ENCODE data around the gene SRCAP.
A peak's percentile ranks its signal among the peaks of the same experiment; 100 is the strongest.
"Not testable (repeated sequence)": the region's sequence is repeated elsewhere in the genome, so short reads cannot be mapped to it uniquely, and the experiment has no call there.

SRCAP gene

DNA sequence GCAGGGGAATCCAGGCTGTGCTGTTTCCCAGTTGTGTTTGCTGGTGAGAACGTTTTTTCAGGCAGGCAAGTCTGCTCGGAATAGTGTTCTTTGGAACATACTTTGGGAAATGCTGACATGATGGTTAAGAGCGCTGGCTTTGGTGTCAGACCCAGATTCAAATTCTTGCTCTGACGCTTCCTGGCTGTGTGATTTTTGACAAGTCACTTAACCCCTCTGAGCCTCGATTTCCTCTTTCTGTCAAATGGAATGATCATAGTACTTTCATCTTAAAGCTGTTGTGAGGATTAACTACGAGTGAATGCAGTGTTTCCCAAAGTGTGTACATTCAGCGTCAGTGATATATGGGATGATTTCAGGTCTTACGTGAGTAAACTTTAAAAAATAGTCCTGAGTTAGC, 35.9 kb upstream of the SRCAP start:
- no peak for FAIRE-seq

GRCh38 chr16:30663820-30664219, 35.2 kb upstream of the SRCAP start:
- no peak for DNase-seq (ENCODE audit: insufficient read length, low spot score)
- FAIRE-seq: no peak

More for the DNA sequence above, 35.9 kb upstream of the SRCAP start:
- no peak for DNase-seq (ENCODE audit: insufficient read length, low spot score)

- no peak for DNase-seq (ENCODE audit: insufficient read length, low spot score)
- no peak for FAIRE-seq
These were observed 34.3 kb upstream of the SRCAP start for GRCh38 chr16:30664616-30665109.

GRCh38 chr16:30665155-30665829, 33.7 kb upstream of the SRCAP start:
- DNase-seq (ENCODE audit: insufficient read length, low spot score): no peak
- no peak for FAIRE-seq

- FAIRE-seq: no peak
- DNase-seq (ENCODE audit: insufficient read length, low spot score): no peak
These were observed 33.2 kb upstream of the SRCAP start for GRCh38 chr16:30665830-30666190.

DNA sequence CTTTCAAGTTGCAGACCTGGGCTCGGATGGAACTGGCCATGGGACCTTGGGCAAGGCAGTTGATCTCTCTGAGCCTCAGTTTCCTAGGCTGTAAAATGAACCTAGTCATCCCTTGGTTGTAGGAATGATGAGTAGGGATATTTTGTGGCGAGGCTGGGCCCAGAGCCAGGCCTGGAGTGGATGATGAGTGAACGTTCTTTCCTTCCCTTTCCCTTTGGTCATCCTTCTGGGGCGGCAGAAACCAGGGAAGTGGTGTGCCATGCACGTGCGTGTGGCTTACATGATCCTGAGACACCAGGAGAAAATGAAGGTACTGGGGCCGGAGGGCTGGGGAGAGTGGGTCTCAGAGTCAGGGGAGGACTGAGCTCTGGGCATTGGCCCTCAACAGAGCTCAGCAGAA, 32.3 kb upstream of the SRCAP start:
- DNase-seq (ENCODE audit: insufficient read length, low spot score): no peak
- no peak for FAIRE-seq

- FAIRE-seq (no peak), DNase-seq (ENCODE audit: insufficient read length, low spot score) (no peak)
These were observed 31.5 kb upstream of the SRCAP start for GRCh38 chr16:30667361-30667905.

- DNase-seq (ENCODE audit: insufficient read length, low spot score) (no peak), FAIRE-seq (no peak)
These were observed 30.6 kb upstream of the SRCAP start for GRCh38 chr16:30668393-30668792.

DNA sequence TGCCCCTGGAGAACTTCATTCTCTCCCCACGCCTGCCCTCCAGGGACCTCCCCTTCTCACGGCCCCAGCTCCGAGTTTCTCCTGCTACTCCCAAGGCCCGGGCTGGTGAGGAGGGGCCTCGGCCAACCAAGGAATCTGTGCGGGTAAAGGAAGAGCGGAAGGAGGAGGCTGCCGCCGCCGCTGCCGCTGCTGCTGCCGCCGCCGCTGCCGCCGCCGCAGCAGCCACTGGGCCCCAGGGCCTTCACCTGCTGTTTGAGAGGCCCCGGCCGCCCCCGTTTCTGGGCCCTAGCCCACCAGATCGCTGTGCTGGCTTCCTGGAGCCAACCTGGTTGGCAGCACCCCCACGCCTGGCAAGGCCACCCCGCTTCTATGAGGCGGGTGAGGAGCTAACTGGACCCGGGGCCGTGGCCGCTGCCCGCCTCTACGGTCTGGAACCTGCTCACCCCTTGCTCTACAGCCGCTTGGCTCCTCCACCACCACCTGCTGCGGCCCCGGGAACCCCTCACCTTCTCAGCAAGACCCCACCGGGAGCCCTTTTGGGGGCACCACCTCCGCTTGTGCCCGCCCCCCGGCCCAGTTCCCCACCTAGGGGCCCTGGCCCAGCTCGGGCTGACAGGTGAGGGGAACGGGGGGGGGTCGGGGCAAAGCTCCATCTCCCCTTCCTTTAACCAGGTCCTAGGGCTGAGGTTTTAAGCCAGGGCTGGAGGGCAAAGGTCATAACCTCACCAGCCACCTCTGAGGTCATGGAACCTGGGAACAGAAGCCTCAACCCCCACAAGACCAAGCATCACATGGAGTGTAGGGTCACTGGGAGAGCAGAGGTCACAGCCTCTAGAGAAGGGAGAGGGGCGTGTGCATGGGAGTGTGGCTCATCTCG, 29.7 kb upstream of the SRCAP start:
- FAIRE-seq: no peak

DNA sequence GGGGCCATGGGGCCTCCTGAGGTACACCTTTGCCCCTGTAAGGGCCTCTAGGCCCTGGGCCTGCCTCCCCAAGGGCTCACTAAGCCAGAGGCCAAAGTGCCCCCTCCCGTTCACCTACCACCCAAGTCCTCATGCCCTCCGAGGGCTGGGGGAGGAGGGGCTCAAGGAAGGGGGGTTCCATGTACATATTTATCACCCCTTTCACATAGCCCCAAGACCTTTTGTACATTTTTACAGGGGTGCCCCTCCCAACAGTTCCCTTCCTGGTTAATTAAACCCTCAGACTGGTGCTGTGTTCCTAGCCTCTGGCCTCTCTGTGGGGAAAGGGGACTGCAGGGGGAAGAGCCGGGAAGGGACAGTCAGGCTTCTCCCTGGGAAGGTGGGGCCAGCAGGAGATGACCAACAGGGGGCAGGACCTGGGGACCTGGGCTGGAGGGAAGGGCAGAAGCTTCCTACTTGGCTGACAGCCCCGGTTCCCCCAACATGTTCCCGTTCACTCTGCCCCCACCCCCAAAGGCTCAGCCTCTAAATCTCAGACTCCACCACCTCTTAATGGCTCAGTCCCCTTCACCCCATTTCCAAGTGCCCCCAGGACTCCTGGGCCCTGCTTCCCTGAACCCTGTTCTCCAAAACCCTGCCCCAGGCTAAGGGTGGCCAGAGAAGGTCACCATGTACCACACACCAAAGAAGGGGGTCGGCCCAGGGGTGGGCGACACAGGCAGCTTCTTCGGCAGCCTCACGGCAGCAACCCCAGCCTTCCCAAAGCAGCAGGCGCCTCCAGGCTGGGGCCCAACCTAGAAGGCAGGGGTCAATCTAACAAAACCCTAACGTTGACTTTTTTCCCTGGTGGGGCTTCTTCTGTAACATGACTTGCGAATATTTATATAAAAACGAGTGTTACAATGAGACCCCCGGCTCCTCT, 28.8 kb upstream of the SRCAP start:
- FAIRE-seq (no peak), DNase-seq (ENCODE audit: insufficient read length, low spot score) (no peak)

More for the DNA sequence above, 29.7 kb upstream of the SRCAP start:
- DNase-seq (ENCODE audit: insufficient read length, low spot score): no peak

DNA sequence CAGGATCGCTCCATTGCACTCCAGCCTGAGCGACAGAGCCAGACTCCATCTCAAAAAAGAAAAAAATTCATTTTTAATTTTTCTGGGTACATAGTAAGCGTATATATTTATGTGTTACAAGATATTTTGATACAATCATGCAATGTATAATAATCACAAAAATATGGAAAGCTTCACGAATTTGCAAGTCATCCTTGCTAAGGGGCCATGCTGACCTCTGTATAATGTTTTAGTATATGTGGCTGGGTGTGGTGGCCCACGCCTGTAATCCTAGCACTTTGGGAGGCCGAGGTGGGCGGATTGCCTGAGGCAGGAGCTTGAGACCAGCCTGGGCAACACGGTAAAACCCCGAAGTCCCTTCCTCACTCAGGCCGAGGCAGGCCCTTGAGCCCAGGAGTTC, 23.8 kb upstream of the SRCAP start:
- FAIRE-seq: no peak
- no peak for DNase-seq (ENCODE audit: insufficient read length, low spot score)

GRCh38 chr16:30677931-30678585, 20.9 kb upstream of the SRCAP start:
- DNase-seq (ENCODE audit: insufficient read length, low spot score) (no peak), FAIRE-seq (no peak)

DNA sequence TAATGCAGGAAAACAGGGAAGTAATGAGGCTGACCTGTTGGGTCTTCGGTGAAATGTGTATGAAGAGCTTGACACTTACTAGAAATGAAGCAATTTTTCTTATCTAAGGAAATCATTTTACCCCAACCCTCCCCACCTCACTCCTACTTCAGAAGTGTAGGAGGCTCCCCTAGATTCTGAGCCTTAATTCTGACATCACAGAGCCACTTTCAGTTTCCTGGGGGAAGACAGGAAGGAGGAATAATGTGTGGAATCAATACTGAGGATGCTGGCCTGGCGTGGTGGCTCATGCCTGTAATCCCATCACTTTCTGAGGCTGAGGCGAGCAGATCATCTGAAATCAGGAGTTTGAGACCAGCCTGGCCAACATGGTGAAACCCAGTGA, 20.4 kb upstream of the SRCAP start:
- FAIRE-seq (peak; percentile 11), DNase-seq (ENCODE audit: insufficient read length, low spot score) (no peak)

DNA sequence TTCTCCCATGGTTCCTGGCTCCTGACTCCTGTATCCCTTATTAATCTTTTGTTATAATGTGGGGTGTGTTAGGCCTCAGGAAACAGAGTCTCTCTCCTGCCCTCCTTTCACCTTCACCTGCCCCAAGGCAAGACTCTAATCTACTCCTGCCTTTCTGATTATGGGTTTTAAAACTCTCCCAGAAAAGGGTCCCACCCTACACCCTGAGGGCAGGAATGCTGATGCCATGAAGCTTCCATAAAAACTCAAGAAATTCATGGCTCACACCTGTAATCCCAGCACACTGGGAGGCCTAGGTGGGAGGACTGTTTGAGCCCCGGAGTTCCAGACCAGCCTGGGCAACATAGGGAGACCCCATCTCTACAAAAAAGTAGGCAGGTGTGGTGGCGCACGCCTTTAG, 18.6 kb upstream of the SRCAP start:
- DNase-seq (ENCODE audit: insufficient read length, low spot score) (no peak), FAIRE-seq (no peak)

DNA sequence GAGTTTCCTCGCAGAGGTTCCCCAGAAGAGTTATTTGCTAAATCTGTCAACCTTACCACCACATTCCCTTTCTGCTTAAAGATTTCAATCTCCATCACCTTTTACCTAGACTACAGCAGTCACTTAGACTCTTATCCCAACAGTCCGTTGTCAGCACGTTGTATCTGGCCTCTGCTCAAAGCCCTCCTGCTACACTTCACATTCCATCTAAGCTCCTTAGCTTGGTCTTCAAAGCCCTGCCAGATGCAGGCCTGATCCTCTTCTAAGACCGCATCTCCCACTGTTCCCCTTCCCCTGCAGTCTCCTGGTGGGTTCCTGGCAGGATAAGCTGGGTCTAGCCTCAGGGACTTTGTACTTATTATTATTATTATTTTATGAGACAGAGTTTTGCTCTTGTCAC, 10.3 kb upstream of the SRCAP start:
- no peak for FAIRE-seq

GRCh38 chr16:30691907-30692306, 7.1 kb upstream of the SRCAP start:
- no peak for DNase-seq (ENCODE audit: insufficient read length, low spot score)

More for the DNA sequence above, 10.3 kb upstream of the SRCAP start:
- no peak for DNase-seq (ENCODE audit: insufficient read length, low spot score)

GRCh38 chr16:30692396-30693064, 6.4 kb upstream of the SRCAP start:
- no peak for FAIRE-seq
- DNase-seq (ENCODE audit: insufficient read length, low spot score): no peak

More at GRCh38 chr16:30691907-30692306, 7.1 kb upstream of the SRCAP start:
- FAIRE-seq: no peak

DNA sequence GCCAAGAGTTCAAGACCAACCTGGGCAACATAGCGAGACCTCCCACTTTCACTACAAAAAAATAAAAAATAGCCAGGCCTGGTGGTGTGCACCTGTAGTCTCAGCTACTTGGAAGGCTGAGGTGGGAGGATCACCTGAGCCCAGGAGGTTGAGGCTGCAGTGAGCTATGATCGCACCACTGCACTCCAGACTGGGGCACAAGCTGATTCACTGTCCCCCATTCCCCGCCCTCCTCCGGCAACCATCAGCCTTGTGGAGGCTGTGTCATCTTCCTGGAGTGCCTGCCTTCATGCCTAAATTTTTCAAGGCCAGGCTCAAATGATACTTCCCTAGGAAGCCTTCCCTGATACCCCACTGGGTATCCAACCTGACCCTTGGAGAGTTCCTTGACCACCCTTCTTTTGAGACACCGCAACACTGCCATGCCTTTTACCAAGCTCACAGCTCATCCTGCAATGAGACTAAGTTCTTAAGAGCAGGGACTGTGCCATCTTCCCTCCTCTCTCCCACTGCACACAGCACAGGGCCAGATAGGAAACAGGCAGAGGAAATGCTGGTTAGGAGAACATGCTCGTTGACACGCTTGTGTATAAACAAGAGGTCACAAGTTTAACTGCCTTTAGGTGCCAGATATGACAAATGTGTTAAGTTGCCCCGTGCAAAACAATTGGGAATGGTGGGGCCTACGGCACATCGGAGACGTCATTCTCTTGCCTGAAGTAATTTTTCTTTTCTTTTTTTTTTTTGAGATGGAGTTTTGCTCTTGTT, 3.9 kb upstream of the SRCAP start:
- DNase-seq (ENCODE audit: insufficient read length, low spot score) (no peak), FAIRE-seq (no peak)

DNA sequence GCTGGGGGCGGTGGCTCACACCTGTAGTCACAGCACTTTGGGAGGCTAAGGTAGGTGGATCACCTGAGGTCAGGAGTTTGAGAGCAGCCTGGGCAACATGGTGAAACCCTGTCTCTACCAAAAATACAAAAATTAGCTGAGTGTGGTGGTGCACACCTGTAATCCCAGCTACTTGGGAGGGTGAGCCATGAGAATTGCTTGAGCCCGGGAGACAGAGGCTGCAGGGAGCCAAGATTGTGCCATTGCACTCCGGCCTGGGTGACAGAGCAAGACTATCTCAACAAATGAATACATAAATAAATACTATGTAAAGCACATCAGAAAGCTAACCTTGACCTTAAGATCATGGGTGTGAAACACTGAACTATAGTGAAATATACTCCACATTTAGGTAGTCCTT, 2.3 kb upstream of the SRCAP start:
- not testable (repeated sequence) for FAIRE-seq; DNase-seq (ENCODE audit: insufficient read length, low spot score)
